HG03196 (cell line): ENCODE data around the gene GATB.
"Not testable (repeated sequence)": the region's sequence is repeated elsewhere in the genome, so short reads cannot be mapped to it uniquely, and the experiment has no call there.

Experiments used
- ATAC-seq: cut with Tn5 transposase; IDR thresholded peaks from one replicate; pipeline ENCODE4 v1.9.1; 2021; ENCODE audit not compliant: unreplicated experiment

The GATB gene

DNA sequence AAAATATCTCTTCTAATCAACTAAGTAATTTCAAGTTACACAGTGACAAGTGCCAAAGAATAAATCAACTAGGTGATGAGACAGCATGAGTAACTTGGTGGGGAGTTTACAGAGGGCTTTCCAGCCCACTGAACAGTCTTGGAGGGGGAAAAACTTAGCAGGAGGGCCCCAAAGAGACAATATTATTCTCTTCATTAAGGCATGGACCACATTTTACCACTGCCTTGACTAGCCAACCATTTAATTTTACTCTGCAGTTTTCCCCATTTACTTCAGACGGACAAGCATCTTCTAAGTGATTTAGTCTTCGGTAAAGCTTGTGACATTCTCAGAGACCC lies 25.3 kb upstream of the GATB start:
- no peak for ATAC-seq

DNA sequence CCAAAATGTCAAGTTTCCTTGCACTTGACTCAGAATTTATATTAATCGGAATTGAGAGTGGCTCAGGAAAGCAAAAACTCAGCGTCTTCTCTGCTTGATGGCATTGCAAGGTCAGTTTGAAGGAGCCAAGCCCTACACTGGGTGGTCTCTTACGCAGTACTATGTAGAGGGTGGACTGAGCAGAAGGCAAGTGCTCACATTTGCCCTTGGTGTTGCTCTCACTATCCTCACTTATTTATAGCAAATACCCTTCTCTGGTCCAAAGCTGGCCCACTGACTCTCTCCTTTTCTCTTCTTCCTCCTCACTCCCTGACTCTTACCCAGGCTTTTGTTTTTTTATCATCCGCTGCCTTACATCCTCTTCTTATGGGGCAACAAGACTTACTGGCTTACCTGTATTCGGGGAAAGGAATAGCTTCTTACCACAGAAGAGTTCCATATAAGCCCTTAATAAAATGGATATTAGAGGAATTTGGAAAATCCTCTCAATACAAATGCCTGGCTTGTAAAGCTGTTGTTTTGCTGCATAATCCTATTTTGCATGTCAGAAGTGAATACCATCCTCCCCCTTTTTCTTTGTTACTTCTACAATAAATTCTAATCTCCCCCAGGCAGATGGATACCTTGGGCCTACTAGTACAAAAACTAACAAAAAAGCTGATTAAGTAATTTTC lies 24.8 kb upstream of the GATB start:
- ATAC-seq, result no peak

DNA sequence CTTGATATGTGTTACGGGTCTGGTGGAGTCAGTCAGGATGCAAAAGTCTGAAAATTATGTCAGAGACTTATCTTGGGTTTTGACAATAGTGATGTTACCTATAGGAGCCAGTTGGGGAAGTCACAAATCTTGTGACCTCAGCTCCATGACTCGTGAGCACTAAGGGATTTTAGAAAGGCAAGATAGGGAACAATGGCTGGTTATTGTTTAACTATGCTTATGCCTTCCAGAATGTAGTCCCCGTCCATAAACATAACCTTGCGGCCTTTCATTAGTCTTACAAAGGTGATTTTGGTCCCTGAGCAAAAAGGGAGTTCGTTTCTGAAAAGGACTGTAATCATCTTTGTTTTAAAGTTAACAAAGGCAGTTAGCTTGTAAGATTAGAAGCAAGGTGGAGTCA lies 23.9 kb upstream of the GATB start:
- ATAC-seq, result no peak

- ATAC-seq, result no peak
Measured at GRCh38 chr4:151783867-151784266, 23.1 kb upstream of the GATB start.

GRCh38 chr4:151782296-151782695 lies 21.5 kb upstream of the GATB start:
- ATAC-seq, result no peak

GRCh38 chr4:151781026-151781425 lies 20.2 kb upstream of the GATB start:
- ATAC-seq, result no peak

- ATAC-seq, result no peak
Measured at GRCh38 chr4:151777471-151777870, 16.7 kb upstream of the GATB start.

DNA sequence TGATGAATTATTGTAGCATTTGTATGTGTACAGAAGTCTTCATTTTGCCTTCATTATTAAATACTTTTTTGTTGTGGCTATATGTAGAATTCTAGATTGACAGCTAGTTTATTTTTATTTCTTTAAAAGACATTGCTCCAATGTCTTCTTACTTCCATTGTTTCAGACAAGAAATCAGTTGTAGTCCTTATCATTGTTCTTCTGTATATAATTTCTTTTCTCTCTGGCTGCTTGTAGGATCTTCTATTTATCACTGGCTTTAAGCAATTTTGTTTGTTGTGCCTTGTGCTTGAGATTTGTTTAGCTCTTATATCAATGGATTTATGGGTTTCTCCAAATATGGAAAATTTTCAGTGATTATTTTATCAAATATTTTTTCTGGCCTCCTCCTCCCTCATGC lies 13.5 kb upstream of the GATB start:
- no peak for ATAC-seq

- ATAC-seq, result no peak
Measured at GRCh38 chr4:151772274-151772673, 11.5 kb upstream of the GATB start.

- no peak for ATAC-seq
Measured at GRCh38 chr4:151771664-151772063, 10.9 kb upstream of the GATB start.

DNA sequence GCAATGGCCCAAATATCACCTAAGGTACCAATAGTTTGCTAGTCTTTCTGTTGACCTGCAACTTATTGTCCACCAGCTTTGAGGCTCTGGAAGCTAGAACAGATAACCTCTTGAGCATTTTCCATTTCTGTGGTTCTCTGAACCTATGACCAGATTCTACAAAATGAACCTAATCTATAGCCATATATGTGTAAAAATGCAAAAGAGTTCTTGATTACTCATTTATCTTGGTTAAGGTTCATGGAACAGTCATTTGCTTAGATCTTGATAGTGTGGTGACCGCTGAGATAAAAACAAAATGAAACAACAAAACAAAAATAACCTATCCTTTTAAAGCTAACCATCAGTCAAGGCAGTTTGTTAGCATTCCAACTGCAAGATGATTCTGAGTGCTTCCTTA lies 9.3 kb upstream of the GATB start:
- ATAC-seq, result no peak

- ATAC-seq, result no peak
Measured at GRCh38 chr4:151768835-151769234, 8.0 kb upstream of the GATB start.

DNA sequence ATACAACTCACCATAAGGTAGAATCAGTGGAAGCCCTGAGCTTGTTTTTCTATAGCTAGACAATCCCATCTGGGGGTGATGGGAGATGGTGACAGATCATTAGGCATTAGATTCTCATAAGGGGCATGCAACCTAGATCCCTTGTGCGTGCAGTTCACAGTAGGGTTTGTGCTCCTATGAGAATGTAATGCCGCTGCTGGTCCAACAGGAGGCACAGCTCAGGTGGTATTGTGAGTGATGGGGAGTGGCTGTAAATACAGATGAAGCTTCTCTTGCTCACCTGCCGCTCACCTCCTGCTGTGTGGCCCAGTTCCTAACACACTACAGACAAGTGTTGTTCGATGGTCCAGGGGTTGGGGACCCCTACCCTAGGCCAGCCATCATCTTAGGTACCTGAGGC lies 5.9 kb upstream of the GATB start:
- no peak for ATAC-seq

DNA sequence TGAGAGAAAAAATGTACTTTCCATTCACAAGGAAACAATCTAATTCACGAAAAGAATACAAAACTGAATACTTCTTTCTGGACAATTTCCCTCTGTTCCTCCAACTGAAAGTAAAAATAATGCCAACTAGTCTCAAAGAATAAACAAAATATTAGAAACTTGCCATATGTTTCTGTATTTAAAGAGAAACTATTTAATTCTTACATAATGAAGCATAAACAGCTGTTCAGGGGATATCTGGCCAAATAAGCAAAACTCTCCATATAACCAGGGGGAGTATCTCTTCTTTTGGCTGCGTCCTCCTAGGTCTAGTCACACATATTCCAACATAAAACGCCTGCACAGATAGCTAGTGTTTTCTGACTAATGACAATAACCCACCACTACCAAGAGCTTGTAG lies 805 bp downstream of the GATB start:
- no peak for ATAC-seq

DNA sequence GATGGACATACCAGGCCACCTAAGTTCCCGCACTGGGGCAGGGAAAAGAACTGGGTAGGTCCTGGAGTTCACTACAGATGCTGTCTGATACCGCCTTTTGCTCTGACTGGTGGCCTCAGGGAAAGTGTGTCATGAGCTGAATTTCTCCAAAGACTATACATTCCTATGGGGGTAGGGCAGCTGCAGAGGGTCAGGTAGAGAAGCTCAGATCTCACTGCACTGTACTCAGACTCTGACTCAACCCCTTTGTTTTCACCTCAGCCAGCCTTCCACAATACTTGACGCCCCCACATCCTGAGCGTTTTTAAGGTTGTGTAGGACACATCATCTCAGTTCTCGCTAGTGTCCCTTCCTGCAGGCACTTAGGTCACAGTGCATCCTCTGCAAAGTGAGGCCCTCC lies 7.8 kb downstream of the GATB start:
- ATAC-seq, result no peak

DNA sequence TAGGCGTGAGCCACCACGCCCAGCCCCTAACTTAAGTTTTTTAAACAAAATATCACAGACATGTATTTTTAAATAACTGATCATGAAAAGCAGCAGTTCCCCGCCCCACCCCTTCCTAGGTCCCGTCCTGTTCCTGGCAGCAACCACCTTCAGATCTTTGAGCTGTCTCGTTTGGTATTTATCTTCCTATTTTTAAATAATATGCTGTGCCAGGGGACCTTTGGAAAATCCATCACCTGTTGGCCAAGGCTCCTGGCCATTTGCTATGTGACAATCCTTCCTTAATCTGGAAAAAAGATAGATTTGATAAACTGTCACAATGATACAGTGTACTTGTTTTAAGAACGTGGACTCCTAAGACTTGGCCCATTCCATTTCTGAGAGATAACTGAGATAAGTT lies 10.7 kb downstream of the GATB start:
- no peak for ATAC-seq

DNA sequence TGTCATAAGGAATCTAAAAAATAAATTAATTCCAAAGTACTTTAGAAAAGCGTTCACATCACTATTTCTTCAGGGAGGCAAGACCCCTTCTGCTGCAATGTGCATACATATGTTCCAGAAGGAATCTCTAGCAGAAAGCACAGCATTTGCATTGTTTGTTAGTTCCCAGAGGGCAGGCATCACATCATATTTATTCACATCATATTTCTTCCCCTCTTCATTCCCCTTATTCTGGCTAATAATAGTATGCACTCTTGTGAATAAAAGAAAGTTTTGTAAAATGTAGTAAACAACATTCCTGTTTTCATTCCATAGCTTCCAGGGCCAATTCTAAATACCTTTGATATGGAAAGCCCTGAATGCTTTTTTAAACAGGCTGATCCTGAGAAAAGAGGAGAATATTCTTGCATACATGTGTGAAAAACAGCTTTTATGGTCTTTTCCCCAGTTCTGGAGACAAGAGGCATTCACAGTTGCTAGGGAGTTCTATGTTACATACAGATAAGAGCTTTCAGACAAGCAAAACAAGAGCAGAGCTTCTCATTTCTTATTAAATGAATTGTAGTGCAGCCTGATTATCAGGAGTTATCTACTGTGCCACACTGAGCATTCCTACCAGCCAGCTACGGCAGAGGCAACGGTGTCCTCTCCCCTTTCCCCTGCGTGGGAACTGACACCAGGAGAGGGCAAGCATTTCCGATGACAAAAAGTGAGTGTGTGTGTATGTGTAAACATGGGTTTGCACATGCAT lies 15.2 kb downstream of the GATB start:
- ATAC-seq, result no peak

DNA sequence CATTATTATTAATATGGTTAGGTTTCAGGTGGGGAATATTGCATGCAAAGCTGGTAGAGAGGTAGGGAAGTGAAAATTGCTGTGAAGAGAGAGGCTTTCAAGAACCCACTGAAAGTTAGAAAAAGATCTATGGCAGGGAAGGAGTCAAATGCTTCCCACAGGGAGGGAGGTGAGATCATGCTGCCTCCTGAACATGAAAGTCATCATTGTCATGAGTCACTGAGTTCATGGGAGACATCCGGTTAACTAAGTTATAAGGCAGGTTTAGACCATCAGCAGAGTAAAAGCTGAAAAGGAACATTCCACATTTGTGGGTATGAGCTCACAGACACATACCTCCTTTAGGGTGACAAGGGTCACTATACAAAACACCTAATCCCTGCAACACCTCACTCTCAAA lies 16.2 kb downstream of the GATB start:
- ATAC-seq, result no peak

DNA sequence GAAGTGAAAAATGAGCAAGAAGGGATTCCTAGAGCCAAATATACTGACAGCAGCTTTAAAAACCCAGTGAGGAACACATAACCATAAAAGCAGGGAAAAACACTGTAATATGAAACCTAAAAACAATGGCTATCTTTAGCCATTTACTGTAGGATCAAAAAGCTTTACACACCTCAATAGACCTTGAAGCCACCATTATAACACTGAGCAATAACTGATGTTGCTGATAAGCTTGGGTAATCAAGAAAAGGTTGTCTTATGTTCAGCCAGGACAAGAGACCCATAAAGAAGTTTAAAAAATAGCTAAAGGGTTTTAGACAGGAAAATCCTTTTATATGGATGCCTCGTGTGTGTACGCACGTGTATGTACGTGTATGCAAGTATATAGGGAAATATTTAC lies 16.9 kb downstream of the GATB start:
- ATAC-seq, result no peak

DNA sequence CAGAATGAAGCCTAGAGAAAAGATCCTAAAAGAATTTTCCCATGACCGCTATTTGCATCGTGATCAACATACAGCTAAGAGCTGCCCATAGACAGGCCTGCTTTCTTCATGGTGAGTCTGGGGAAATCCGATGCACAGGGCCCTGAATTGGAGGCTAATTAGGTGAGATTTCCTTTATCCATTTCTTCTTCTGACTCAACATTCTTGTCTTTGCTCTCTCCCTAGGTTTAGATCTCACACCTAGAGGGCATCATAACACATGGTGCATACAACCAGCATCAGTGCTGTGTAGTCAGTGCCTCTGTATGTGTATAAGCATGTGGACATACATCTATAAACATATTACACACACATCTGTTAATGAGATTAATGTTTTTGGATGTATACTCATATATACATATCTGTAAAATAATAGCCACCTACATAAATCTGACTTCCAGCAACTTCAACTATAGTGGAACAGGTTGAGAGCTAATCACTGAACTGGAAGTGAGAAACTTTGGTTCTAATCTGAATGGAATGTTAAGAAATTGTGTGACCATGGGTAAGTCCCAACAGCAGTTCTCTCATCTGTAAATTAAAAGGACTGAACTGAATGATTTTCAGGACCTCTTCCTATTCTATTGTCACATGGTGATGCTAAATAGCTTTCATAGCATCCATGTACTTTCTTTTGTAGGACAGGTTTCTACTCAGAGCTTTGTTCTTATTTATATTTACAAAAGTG lies 17.5 kb downstream of the GATB start:
- ATAC-seq, result no peak

DNA sequence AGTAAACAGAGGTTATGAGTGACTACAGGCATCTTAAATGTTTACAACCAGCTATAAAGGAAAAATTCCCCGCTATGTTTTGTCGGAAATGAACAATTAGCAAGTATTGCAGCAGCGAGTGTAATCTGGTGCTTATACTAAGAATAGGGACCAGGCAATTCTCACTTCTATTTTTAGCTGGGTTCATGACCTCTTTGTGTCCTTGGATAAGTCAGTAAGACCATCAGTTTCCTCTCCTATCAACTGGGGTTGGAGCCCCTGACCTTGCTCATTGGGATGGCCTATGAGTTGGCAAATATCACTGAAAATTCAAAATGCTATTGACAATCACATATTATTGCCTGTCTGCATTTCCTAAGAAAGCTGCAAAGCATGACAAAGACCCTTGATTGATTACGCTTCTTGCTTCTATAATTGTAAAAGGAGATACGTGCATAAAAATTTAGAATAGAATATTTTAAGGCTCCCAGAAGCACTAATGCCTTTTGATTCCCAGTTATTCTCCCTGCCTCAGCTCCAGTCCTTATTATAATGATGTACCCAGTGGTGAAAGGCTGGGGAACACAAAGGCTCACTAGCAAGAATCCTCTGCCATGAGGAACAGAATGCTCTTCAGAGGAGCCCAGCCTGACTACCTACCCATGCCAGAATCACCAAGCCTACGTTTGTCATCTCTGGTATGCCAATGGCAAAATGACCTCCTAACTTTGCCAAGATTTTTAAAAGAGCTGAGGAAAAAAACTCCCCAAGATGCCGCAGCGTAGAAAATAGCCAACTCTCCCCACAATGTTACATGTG lies 21.9 kb downstream of the GATB start:
- ATAC-seq, result no peak

DNA sequence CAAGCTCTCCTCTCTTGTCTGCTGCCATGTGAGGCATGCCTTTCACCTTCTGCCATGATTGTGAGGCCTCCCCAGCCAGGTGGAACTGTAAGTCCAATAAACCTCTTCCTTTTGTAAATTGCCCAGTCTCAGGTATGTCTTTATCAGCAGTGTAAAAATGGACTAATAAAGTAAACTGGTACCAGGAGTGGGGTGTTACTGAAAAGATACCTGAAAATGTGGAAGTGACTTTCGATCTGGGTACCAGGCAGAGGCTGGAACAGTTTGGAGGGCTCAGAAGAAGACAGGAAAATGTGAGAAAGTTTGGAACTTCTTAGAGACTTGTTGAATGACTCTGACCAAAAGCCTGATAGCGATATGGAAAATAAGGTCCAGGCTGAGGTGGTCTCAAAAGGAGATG lies 24.0 kb downstream of the GATB start:
- ATAC-seq, result not testable (repeated sequence)
